ENCODE results near the gene HMGB4.

The HMGB4 gene

DNA sequence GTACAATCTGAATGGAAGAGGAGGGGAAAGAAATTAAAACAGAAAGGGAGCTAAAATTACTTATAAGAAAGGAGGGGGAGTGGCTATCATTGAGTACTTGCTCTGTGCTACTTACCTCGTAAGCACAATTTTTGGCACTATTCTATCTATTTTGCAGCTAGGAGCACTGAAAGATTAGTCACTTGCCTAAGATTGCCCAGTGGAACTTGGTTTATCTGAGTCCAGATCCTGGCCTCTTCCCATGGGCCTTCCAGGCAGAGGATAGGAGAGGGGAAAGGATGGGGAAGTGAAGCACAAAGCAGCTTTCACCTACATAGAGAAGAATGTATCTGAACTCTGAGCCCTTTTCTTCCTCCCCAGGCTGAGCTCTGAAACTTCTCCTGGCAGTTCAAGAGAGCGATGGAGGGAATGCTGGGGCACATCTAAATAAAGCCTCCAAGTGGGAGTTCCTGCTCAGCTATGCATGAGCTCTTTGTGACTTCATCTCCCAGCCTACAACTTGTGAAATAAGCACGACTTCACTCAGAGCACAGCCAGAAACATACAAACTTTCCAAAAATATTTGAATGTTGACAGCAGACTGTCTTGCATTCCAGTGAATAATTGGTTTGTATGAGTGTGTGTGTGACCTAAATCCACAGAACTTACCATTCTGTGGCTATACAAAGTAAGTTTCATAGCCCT, 29.4 kb downstream of the HMGB4 start:
- H3K27ac ChIP-seq, result no peak overlapping the region
- TF ChIP-seq ZFX (IDR thresholded peaks at IDR 0.05; ENCODE audit: borderline replicate concordance), result no peak
- TF ChIP-seq, protein P1, sequence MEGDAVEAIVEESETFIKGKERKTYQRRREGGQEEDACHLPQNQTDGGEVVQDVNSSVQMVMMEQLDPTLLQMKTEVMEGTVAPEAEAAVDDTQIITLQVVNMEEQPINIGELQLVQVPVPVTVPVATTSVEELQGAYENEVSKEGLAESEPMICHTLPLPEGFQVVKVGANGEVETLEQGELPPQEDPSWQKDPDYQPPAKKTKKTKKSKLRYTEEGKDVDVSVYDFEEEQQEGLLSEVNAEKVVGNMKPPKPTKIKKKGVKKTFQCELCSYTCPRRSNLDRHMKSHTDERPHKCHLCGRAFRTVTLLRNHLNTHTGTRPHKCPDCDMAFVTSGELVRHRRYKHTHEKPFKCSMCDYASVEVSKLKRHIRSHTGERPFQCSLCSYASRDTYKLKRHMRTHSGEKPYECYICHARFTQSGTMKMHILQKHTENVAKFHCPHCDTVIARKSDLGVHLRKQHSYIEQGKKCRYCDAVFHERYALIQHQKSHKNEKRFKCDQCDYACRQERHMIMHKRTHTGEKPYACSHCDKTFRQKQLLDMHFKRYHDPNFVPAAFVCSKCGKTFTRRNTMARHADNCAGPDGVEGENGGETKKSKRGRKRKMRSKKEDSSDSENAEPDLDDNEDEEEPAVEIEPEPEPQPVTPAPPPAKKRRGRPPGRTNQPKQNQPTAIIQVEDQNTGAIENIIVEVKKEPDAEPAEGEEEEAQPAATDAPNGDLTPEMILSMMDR (IDR thresholded peaks at IDR 0.05), result no peak

GRCh38 chr1:33895396-33895795, 31.5 kb downstream of the HMGB4 start:
- TF ChIP-seq, protein P1 (IDR thresholded peaks at IDR 0.05), result no peak
- no peak for TF ChIP-seq ZFX (IDR thresholded peaks at IDR 0.05; ENCODE audit: borderline replicate concordance)
- H3K27ac ChIP-seq, result no peak overlapping the region

DNA sequence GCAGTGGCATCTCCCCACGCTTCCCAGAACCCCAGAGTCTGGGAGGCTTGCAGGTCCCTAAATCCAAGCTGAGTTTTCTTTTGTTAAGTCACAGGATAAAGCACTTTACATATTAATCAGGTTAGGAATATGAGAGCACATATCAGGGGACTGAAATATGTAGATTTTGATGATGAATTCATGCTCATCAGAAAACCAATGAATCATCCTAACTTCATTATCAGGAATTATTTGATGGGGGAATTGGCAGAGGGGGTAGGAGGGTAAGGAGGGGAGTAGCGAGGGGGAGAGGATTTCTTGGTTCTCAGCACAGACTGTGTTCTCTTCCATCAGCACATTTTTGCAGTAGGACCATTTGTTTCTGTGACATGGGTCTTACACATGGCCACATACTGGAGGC, 32.1 kb downstream of the HMGB4 start:
- H3K27ac ChIP-seq, result no peak overlapping the region
- no peak for TF ChIP-seq ZFX (IDR thresholded peaks at IDR 0.05; ENCODE audit: borderline replicate concordance)
- TF ChIP-seq, protein P1 (IDR thresholded peaks at IDR 0.05), result no peak

- no peak overlapping the region for H3K27ac ChIP-seq
- no peak for TF ChIP-seq ZFX (IDR thresholded peaks at IDR 0.05; ENCODE audit: borderline replicate concordance)
- TF ChIP-seq, protein P1 (IDR thresholded peaks at IDR 0.05), result no peak
These were observed 33.3 kb downstream of the HMGB4 start for GRCh38 chr1:33897092-33897725.

GRCh38 chr1:33898406-33898805, 34.5 kb downstream of the HMGB4 start:
- TF ChIP-seq, protein P1 (IDR thresholded peaks at IDR 0.05), result no peak
- no peak overlapping the region for H3K27ac ChIP-seq

DNA sequence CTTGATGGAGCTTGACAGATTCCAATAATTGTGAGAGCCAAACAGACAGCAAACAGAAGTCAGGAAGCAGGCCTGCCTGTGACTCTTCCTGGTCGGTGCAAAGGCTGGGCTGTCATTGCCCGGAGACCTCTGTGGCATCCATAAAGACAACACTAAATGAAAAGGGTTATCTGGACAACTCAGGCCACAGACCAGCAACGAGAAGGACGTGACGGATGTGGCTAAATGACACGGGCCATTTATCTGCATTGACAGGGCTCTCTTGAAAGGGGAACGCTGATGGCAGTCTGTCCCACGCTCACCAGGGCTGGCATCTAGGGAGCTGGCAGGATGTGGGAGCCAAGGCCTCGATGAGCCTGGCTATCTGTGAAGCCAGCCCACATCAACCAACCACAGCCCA, 35.0 kb downstream of the HMGB4 start:
- H3K27ac ChIP-seq, result no peak overlapping the region
- TF ChIP-seq, protein P1 (IDR thresholded peaks at IDR 0.05), result no peak
- no peak for TF ChIP-seq ZFX (IDR thresholded peaks at IDR 0.05; ENCODE audit: borderline replicate concordance)

DNA sequence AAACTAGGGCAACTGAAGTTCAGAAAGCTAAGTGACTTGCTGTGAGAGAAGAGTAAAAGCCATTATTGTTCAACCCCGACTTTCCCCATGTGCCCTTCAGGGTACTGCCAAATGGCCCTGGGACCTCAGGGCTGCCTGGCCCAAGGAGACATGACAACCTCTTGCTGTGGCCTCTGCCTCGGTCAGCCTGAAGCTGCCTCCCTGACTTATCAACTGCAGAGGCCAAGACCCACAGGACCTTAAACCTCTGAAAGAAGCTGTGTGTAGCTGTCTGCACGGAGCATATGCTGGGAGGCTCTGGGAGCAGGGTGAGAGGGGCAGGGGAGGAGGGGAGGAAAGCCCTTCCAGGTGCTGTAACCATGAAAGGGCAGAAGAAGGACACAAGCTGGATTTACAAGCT, 35.9 kb downstream of the HMGB4 start:
- TF ChIP-seq ZFX (IDR thresholded peaks at IDR 0.05; ENCODE audit: borderline replicate concordance), result no peak
- TF ChIP-seq, protein P1 (IDR thresholded peaks at IDR 0.05), result no peak

More for the DNA sequence above, 35.9 kb downstream of the HMGB4 start:
- H3K27ac ChIP-seq, result no peak overlapping the region

Data from 22Rv1 (cell line).